ENCODE measurements around the gene FAM107B. TPM values are rescaled to one million over a fixed set of nuclear protein-coding genes. Genes with fewer than 3 reads are reported as not detected.

FAM107B gene
- total RNA-seq, 1 donor from 2014 or later, result 86.2 TPM

- no peak overlapping the region for H3K27ac ChIP-seq
- H3K4me1 ChIP-seq, result peaks cover 17% of the 10 kb centered on the region
- peak; percentile 59 for ATAC-seq
- H3K27me3 ChIP-seq, result no peaks in the 10 kb centered on the region
- no peak for TF ChIP-seq CTCF (IDR thresholded peaks at IDR 0.05)
- intact Hi-C loops (cut with DNase I), result no loop called here
- H3K36me3 ChIP-seq, result no peaks in the 10 kb centered on the region
- H3K4me3 ChIP-seq, result no peak overlapping the region
- DNase-seq, result no peak
- no peaks in the 10 kb centered on the region for H3K9me3 ChIP-seq
These were observed 33.9 kb downstream of the FAM107B start for GRCh38 chr10:14740684-14741247.

- Histone ChIP-seq H3K4me1 (peaks cover 17% of the 10 kb centered on the region), H3K4me3 (no peak overlapping the region), H3K27me3 (no peaks in the 10 kb centered on the region), H3K9me3 (no peaks in the 10 kb centered on the region), H3K27ac (no peak overlapping the region), H3K36me3 (no peaks in the 10 kb centered on the region)
- TF ChIP-seq CTCF (IDR thresholded peaks at IDR 0.05), result no peak
- no peak for DNase-seq
- ATAC-seq, result no peak
- intact Hi-C loops (cut with DNase I), result no loop called here
These were observed 36.7 kb downstream of the FAM107B start for GRCh38 chr10:14737808-14738545.

GRCh38 chr10:14736600-14737081 is 38.1 kb downstream of the FAM107B start:
- H3K27ac ChIP-seq, result peak overlapping the region; percentile 70
- intact Hi-C loops (cut with DNase I), result no loop called here
- TF ChIP-seq CTCF (IDR thresholded peaks at IDR 0.05), result no peak
- no peak overlapping the region for H3K4me3 ChIP-seq
- ATAC-seq, result peak; percentile 71
- no peak for DNase-seq
- no peaks in the 10 kb centered on the region for H3K9me3 ChIP-seq
- peaks cover 17% of the 10 kb centered on the region for H3K4me1 ChIP-seq
- no peaks in the 10 kb centered on the region for H3K36me3 ChIP-seq
- no peaks in the 10 kb centered on the region for H3K27me3 ChIP-seq

- intact Hi-C loops (cut with DNase I), result no loop called here
- ATAC-seq (no peak), DNase-seq (no peak)
- Histone ChIP-seq H3K4me1 (peaks cover 15% of the 10 kb centered on the region), H3K9me3 (no peaks in the 10 kb centered on the region), H3K27me3 (no peaks in the 10 kb centered on the region), H3K36me3 (no peaks in the 10 kb centered on the region), H3K27ac (no peak overlapping the region), H3K4me3 (no peak overlapping the region)
- TF ChIP-seq CTCF (IDR thresholded peaks at IDR 0.05), result no peak
These were observed 38.7 kb downstream of the FAM107B start for GRCh38 chr10:14736043-14736442.

GRCh38 chr10:14731875-14732512 is 42.7 kb downstream of the FAM107B start:
- H3K9me3 ChIP-seq, result no peaks in the 10 kb centered on the region
- DNase-seq (no peak), ATAC-seq (no peak)
- intact Hi-C loops (cut with DNase I), result no loop called here
- TF ChIP-seq CTCF (IDR thresholded peaks at IDR 0.05), result no peak
- H3K4me1 ChIP-seq, result peaks cover 2% of the 10 kb centered on the region
- H3K27ac ChIP-seq, result no peak overlapping the region
- H3K4me3 ChIP-seq, result no peak overlapping the region
- H3K27me3 ChIP-seq, result no peaks in the 10 kb centered on the region
- no peaks in the 10 kb centered on the region for H3K36me3 ChIP-seq
